ENCODE results near the gene GMPR. TPM values are rescaled to one million over a fixed set of nuclear protein-coding genes. Genes with fewer than 3 reads are reported as not detected.

GMPR gene
- total RNA-seq: 1 to 10 TPM in 1 of 2 donors, under 1 TPM in 1; 0.31 to 3.9 TPM

DNA sequence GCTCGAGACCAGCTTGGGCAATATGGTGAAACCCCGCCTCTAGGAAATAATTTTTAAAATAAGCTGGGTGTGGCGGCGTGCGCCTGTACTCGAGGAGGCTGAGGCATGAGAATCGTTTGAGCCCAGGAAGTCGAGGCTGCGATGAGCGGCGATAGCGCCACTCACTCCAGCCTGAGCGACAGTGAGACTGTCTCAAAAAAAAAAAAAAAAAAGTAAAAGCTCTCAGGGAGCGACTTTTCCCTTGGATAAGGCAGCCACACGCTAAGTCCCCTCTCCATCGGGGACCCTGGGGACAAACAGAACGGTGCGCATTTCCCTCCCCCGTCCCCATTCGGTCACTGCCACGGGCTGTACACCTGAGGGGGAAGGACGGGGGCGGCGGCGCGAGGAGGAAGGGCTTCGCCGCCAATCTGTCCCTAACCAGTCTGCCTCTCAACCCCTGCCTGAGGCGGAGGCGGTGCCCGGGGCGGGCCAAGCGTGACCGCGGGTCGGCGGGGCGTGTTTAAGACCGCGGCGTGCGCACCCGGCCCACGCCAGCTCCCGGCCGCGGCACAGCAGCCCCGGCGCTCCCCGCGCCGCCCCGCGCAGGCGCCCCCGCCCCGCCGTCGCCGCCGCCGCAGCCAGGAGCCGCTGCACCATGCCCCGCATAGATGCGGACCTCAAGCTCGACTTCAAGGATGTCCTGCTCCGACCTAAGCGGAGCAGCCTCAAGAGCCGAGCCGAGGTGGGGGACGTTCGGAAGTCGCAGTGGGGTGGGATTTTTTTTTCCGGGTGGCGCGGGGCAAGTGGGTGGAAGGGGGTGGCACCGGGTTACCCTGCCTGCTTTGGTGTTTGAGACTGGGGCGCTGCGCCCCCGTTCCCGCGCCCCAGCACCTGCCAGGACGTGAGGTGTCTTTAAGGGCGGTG is at the start of gene GMPR:
Gene GMPR (plus strand): TSS at position 531 of the 906 bp plus-strand sequence. CDS start 107 bp downstream, at position 638.
- peaks cover 7 to 13% of the 10 kb centered on the region in 2 donors for H3K27me3 Mint-ChIP-seq
- ATAC-seq: peak; percentile 98 to 99
- peaks cover 21 to 29% of the 10 kb centered on the region in 2 donors for H3K4me1 Mint-ChIP-seq (ENCODE audit: low read depth in 2 of 2)
- H3K27ac Mint-ChIP-seq: peak within 1 kb of the TSS; percentile 56 to 59
- DNase-seq (ENCODE audit: low spot score): peak; percentile 77
- peak within 1 kb of the TSS; percentile 96 for H3K4me3 Mint-ChIP-seq
- no peaks in the 10 kb centered on the region for H3K36me3 Mint-ChIP-seq
- no peaks in the 10 kb centered on the region for H3K9me3 Mint-ChIP-seq

GRCh38 chr6:16190214-16190613 is 48.2 kb upstream of the GMPR start:
- Mint-ChIP-seq H3K27ac (no peak overlapping the region), H3K27me3 (peaks cover 17 to 29% of the 10 kb centered on the region in 2 donors), H3K9me3 (no peaks in the 10 kb centered on the region), H3K4me1 (ENCODE audit: low read depth in 2 of 2) (no peaks in the 10 kb centered on the region), H3K4me3 (no peak overlapping the region), H3K36me3 (no peaks in the 10 kb centered on the region)
- ATAC-seq (no peak), DNase-seq (ENCODE audit: low spot score) (no peak)

- Mint-ChIP-seq H3K27ac (no peak overlapping the region), H3K27me3 (peaks cover 17 to 39% of the 10 kb centered on the region in 2 donors), H3K4me1 (ENCODE audit: low read depth in 2 of 2) (no peaks in the 10 kb centered on the region), H3K36me3 (no peaks in the 10 kb centered on the region), H3K4me3 (no peak overlapping the region), H3K9me3 (no peaks in the 10 kb centered on the region)
- ATAC-seq: no peak
- no peak for DNase-seq (ENCODE audit: low spot score)
Measured at GRCh38 chr6:16196260-16196983, 42.0 kb upstream of the GMPR start.

DNA sequence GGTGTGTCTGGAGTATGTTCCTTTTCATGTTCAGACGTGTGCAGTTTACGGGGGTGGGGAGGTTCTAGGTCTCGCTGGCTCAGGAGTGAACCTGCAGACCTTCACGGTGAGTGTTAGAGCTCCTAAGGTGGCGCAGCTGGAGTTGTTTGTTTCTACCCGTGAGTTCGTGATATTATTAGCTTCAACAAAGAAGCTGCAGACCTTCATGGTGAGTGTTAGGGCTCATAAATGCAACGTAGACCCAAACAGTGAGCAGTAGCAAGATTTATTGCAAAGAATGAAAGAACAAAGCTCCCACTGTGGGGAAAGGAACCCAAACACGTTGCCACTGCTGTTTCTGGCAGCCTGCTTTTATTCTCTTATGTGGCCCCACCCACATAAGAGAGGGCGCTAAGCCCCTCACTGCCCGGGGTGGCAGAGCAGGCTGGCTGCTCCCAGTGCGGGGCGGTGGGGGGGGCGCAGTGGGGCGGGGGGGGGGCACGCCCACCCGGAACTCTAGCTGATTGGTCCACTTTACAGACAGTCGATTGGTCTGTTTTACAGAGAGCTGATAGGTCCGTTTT is 41.3 kb upstream of the GMPR start:
- H3K4me3 Mint-ChIP-seq: no peak overlapping the region
- no peaks in the 10 kb centered on the region for H3K4me1 Mint-ChIP-seq (ENCODE audit: low read depth in 2 of 2)
- DNase-seq (ENCODE audit: low spot score) (no peak), ATAC-seq (no peak)
- peaks cover 17 to 39% of the 10 kb centered on the region in 2 donors for H3K27me3 Mint-ChIP-seq
- H3K9me3 Mint-ChIP-seq: no peaks in the 10 kb centered on the region
- no peak overlapping the region for H3K27ac Mint-ChIP-seq
- no peaks in the 10 kb centered on the region for H3K36me3 Mint-ChIP-seq

DNA sequence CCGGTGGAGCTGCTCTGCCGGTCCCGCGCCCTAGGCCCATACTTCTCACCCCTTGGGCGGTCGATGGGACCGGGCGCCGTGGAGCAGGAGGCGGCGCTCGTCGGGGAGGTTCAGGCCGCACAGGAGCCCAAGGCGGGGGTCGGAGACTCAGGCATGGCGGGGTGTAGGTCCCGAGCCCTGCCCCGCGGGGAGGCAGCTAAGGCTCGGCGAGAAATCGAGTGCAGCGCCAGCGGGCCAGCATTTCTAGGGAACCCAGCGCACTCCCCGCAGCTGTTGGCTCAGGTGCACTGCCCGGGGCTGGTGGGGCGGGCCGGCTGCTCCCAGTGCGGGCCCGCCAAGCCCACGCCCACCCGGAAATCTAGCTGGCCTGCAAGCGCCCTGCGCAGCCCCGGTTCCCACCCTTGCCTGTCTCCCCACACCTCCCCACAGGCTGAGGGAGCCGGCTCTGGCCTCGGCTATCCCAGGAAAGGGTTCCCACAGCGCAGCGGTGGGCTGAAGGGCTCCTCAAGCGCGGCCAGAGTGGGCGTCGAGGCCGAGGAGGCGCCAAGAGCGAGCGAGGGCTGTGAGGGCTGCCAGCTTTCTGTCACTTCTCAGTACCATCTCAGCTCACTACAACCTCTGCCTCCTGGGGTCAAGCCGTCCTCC is 40.2 kb upstream of the GMPR start:
- no peaks in the 10 kb centered on the region for H3K36me3 Mint-ChIP-seq
- no peak for DNase-seq (ENCODE audit: low spot score)
- H3K27me3 Mint-ChIP-seq: peaks cover 14 to 41% of the 10 kb centered on the region in 2 donors
- no peaks in the 10 kb centered on the region for H3K4me1 Mint-ChIP-seq (ENCODE audit: low read depth in 2 of 2)
- ATAC-seq: peak in 1 of 2 donors; percentile 48
- H3K9me3 Mint-ChIP-seq: no peaks in the 10 kb centered on the region
- no peak overlapping the region for H3K4me3 Mint-ChIP-seq
- no peak overlapping the region for H3K27ac Mint-ChIP-seq

DNA sequence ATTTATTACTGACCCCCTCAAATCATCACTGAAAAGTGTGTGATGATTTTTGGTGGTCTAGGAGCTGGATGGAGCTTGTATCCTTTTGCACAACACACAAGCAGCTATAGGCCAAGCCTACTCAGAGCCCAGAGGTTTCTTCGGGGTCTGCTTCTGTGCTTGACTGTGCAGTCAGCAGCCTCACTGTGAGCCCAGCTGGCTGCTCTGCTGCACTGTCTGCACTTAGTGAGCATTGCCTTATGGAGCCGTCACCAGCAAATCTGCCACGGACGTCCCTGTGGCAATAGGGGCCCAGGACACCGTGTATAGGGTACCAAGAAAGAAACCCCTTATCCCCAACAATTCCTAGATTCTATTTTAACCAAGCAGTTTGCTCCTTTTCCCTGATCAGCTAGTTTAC is 38.6 kb upstream of the GMPR start:
- DNase-seq (ENCODE audit: low spot score) (no peak), ATAC-seq (no peak)
- Mint-ChIP-seq H3K36me3 (no peaks in the 10 kb centered on the region), H3K4me1 (ENCODE audit: low read depth in 2 of 2) (no peaks in the 10 kb centered on the region), H3K27me3 (peaks cover 8 to 29% of the 10 kb centered on the region in 2 donors), H3K4me3 (no peak overlapping the region), H3K9me3 (no peaks in the 10 kb centered on the region), H3K27ac (no peak overlapping the region)

GRCh38 chr6:16200321-16200883 is 38.0 kb upstream of the GMPR start:
- no peak for DNase-seq (ENCODE audit: low spot score)
- H3K9me3 Mint-ChIP-seq: no peaks in the 10 kb centered on the region
- H3K27me3 Mint-ChIP-seq: peaks cover 4 to 23% of the 10 kb centered on the region in 2 donors
- no peaks in the 10 kb centered on the region for H3K36me3 Mint-ChIP-seq
- H3K4me1 Mint-ChIP-seq (ENCODE audit: low read depth in 2 of 2): no peaks in the 10 kb centered on the region
- ATAC-seq: no peak
- H3K4me3 Mint-ChIP-seq: no peak overlapping the region
- no peak overlapping the region for H3K27ac Mint-ChIP-seq

DNA sequence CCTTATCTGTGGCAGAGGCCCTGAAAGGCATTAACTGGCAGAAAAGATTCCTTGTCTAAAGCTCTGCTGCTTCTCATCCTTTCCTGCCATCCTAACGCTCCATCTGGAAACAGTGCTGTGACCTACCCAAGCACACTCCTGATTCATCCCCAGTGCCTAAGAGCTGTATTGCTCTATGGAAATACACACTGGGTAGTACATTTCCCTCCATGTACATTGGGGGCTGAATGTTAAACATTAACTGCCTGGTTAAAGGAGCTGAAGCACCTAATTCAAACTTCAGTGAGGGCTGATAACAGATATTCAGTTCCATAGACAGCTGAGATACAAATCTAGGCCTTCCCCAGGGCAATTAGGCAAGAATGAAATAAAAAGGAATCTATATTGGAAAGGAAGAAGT is 36.7 kb upstream of the GMPR start:
- Mint-ChIP-seq H3K4me3 (no peak overlapping the region), H3K27ac (no peak overlapping the region), H3K9me3 (no peaks in the 10 kb centered on the region), H3K36me3 (no peaks in the 10 kb centered on the region), H3K27me3 (peaks cover 3 to 17% of the 10 kb centered on the region in 2 donors), H3K4me1 (ENCODE audit: low read depth in 2 of 2) (peaks cover 0 to 5% of the 10 kb centered on the region in 2 donors)
- ATAC-seq (no peak), DNase-seq (ENCODE audit: low spot score) (no peak)

- peaks cover 13 to 21% of the 10 kb centered on the region in 2 donors for H3K27me3 Mint-ChIP-seq
- H3K4me1 Mint-ChIP-seq (ENCODE audit: low read depth in 2 of 2): peaks cover 0 to 5% of the 10 kb centered on the region in 2 donors
- no peak overlapping the region for H3K4me3 Mint-ChIP-seq
- no peaks in the 10 kb centered on the region for H3K9me3 Mint-ChIP-seq
- DNase-seq (ENCODE audit: low spot score) (no peak), ATAC-seq (no peak)
- no peaks in the 10 kb centered on the region for H3K36me3 Mint-ChIP-seq
- H3K27ac Mint-ChIP-seq: no peak overlapping the region
Measured at GRCh38 chr6:16204653-16205376, 33.6 kb upstream of the GMPR start.

DNA sequence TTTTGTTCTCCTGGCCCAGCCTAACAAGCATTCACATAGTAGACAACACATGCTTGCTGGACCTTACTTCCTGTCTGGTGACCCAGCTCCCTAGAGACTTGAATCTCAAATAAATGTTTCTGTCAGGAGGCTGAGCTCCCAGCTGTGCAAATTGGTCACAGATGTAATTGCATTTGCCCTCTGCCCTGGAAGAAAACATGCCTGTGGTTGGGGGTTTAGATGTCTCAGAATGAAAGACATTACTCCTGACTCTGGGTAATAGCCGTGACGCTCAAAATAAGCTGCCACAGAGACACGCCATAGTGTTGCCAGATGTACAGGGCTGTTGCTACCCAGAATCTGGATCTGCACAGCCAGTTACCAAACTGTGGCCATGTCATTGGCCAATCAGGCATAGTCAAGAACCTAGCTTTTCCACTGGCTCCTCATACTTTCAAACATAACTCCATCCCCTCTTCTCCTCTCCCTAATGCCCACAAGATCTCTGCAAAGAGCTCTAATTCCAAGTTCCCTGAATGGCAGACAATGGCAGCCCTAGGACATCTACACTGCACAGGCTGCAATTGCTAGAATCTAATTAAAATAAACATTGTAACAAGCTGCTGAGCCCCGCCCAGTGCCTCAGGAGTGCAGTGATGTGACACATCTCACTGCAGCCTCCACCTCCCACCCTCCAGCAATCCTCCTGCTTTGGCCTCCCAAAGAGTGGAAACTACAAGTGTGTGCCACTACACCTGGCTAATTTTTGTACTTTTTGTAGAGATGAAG is 32.8 kb upstream of the GMPR start:
- peaks cover 14 to 22% of the 10 kb centered on the region in 2 donors for H3K27me3 Mint-ChIP-seq
- no peaks in the 10 kb centered on the region for H3K9me3 Mint-ChIP-seq
- no peak for ATAC-seq
- no peaks in the 10 kb centered on the region for H3K36me3 Mint-ChIP-seq
- H3K4me1 Mint-ChIP-seq (ENCODE audit: low read depth in 2 of 2): peaks cover 0 to 5% of the 10 kb centered on the region in 2 donors
- no peak overlapping the region for H3K4me3 Mint-ChIP-seq
- H3K27ac Mint-ChIP-seq: no peak overlapping the region
- no peak for DNase-seq (ENCODE audit: low spot score)

- Mint-ChIP-seq H3K4me3 (no peak overlapping the region), H3K36me3 (no peaks in the 10 kb centered on the region), H3K27me3 (peaks cover 17 to 22% of the 10 kb centered on the region in 2 donors), H3K4me1 (ENCODE audit: low read depth in 2 of 2) (peaks cover 0 to 5% of the 10 kb centered on the region in 2 donors), H3K9me3 (no peaks in the 10 kb centered on the region), H3K27ac (no peak overlapping the region)
- DNase-seq (ENCODE audit: low spot score): no peak
- peak in 1 of 2 donors; percentile 36 for ATAC-seq
Measured at GRCh38 chr6:16206595-16207037, 31.8 kb upstream of the GMPR start.

- peaks cover 0 to 5% of the 10 kb centered on the region in 2 donors for H3K4me1 Mint-ChIP-seq (ENCODE audit: low read depth in 2 of 2)
- no peaks in the 10 kb centered on the region for H3K36me3 Mint-ChIP-seq
- DNase-seq (ENCODE audit: low spot score): no peak
- H3K9me3 Mint-ChIP-seq: no peaks in the 10 kb centered on the region
- no peak for ATAC-seq
- H3K27me3 Mint-ChIP-seq: peaks cover 19 to 22% of the 10 kb centered on the region in 2 donors
- no peak overlapping the region for H3K4me3 Mint-ChIP-seq
- no peak overlapping the region for H3K27ac Mint-ChIP-seq
Measured at GRCh38 chr6:16208989-16209388, 29.4 kb upstream of the GMPR start.
